Vagina (tissue), 2 donors: ENCODE results near the gene LRRFIP2.

Experiments
- POLR2A ChIP-seq, 2 donors: fragments of 450-650 bp; IDR thresholded peaks; one replicate each; pipeline ENCODE4 v1.6.1; 2017; ENCODE audit warnings: antibody characterized with exemption in 2 of 2, mild to moderate bottlenecking in 2 of 2, moderate library complexity in 2 of 2
- POLR2AphosphoS5 ChIP-seq, 2 donors: sonication (generic); formaldehyde crosslinking; IDR thresholded peaks; one replicate each; pipeline ENCODE4 v1.9.0; 2017; ENCODE audit warnings: antibody characterized with exemption in 2 of 2, mild to moderate bottlenecking in 2 of 2, low read depth in 1 of 2; ENCODE audit not compliant: insufficient read depth in 1 of 2
- TF ChIP-seq, protein P1 (sequence below), 3 experiments: fragments of 450-650 bp in 2 of 3; fragments of 200-600 bp in 1 of 3; sonication (generic) in 1 of 3; IDR thresholded peaks; one replicate each; pipeline ENCODE4 v1.5.1; 2017 to 2019; ENCODE audit warnings: antibody characterized with exemption in 3 of 3, mild to moderate bottlenecking in 2 of 3, moderate library complexity in 2 of 3

DNA sequence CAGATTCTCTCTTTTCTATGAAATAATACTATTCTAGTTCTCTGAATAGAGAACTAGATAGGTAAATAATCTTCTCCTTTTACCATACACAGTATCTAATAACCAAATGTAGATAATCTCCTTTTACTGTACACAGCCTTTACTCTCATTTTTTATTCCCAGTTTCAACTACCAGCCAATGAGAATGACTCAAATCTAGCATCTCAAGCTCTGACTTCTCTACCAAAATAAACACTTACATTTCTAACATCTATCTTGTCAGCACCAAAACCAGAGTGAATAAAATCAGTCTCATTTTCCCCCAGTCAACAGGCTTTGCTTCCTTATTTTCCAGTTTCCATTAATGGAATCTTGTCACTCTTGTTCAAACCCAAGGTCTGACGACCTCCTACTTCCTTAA is 36.9 kb downstream of the LRRFIP2 start:
- TF ChIP-seq, protein P1, sequence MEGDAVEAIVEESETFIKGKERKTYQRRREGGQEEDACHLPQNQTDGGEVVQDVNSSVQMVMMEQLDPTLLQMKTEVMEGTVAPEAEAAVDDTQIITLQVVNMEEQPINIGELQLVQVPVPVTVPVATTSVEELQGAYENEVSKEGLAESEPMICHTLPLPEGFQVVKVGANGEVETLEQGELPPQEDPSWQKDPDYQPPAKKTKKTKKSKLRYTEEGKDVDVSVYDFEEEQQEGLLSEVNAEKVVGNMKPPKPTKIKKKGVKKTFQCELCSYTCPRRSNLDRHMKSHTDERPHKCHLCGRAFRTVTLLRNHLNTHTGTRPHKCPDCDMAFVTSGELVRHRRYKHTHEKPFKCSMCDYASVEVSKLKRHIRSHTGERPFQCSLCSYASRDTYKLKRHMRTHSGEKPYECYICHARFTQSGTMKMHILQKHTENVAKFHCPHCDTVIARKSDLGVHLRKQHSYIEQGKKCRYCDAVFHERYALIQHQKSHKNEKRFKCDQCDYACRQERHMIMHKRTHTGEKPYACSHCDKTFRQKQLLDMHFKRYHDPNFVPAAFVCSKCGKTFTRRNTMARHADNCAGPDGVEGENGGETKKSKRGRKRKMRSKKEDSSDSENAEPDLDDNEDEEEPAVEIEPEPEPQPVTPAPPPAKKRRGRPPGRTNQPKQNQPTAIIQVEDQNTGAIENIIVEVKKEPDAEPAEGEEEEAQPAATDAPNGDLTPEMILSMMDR (IDR thresholded peaks at IDR 0.05): no peak
- TF ChIP-seq POLR2AphosphoS5 (IDR thresholded peaks at IDR 0.05; ENCODE audit: insufficient read depth in 1 of 2, low read depth in 1 of 2) (no peak), POLR2A (IDR thresholded peaks at IDR 0.05) (no peak)
